GM04503 (cell line): ENCODE measurements around the gene CEACAM7.

ENCODE experiments used
- DNase-seq: peaks from one replicate; pipeline ENCODE4 v3.0.0-alpha.2; 2012; ENCODE audit warnings: low read depth

The CEACAM7 gene

GRCh38 chr19:41700381-41701195 is 12.5 kb upstream of the CEACAM7 start:
- no peak for DNase-seq

GRCh38 chr19:41699968-41700323 is 11.9 kb upstream of the CEACAM7 start:
- DNase-seq: no peak

GRCh38 chr19:41699231-41699967 is 11.3 kb upstream of the CEACAM7 start:
- DNase-seq: no peak

- no peak for DNase-seq
Observed at GRCh38 chr19:41698746-41699230, 10.7 kb upstream of the CEACAM7 start.

GRCh38 chr19:41697198-41697855 is 9.3 kb upstream of the CEACAM7 start:
- no peak for DNase-seq

- DNase-seq: no peak
Observed at GRCh38 chr19:41696402-41697197, 8.5 kb upstream of the CEACAM7 start.

- DNase-seq: no peak
Observed at GRCh38 chr19:41695745-41696144, 7.7 kb upstream of the CEACAM7 start.

GRCh38 chr19:41694831-41695635 is 7.0 kb upstream of the CEACAM7 start:
- DNase-seq: no peak

- DNase-seq: no peak
Observed at GRCh38 chr19:41694196-41694595, 6.1 kb upstream of the CEACAM7 start.

GRCh38 chr19:41691268-41691970 is 3.3 kb upstream of the CEACAM7 start:
- no peak for DNase-seq

- DNase-seq: no peak
Observed at GRCh38 chr19:41690801-41691065, 2.7 kb upstream of the CEACAM7 start.

GRCh38 chr19:41689993-41690800 is 2.1 kb upstream of the CEACAM7 start:
- DNase-seq: no peak

GRCh38 chr19:41688687-41689086 is 617 bp upstream of the CEACAM7 start:
- no peak for DNase-seq

GRCh38 chr19:41687419-41687818 is 651 bp downstream of the CEACAM7 start:
- DNase-seq: no peak

- DNase-seq: no peak
Observed at GRCh38 chr19:41682437-41682836, 5.6 kb downstream of the CEACAM7 start.

- DNase-seq: no peak
Observed at GRCh38 chr19:41671486-41671885, 16.6 kb downstream of the CEACAM7 start.

GRCh38 chr19:41670755-41671154 is 17.3 kb downstream of the CEACAM7 start:
- DNase-seq: no peak

GRCh38 chr19:41668315-41668714 is 19.8 kb downstream of the CEACAM7 start:
- no peak for DNase-seq

- no peak for DNase-seq
Observed at GRCh38 chr19:41666075-41666474, 22.0 kb downstream of the CEACAM7 start.

GRCh38 chr19:41657157-41657556 is 30.9 kb downstream of the CEACAM7 start:
- DNase-seq: no peak
